Astrocyte (in vitro differentiated cells and primary cell): Measurements from ENCODE around the gene UCN2. TPM values are rescaled to one million over a fixed set of nuclear protein-coding genes. Genes with fewer than 3 reads are reported as not detected.

Experiments
- DNase-seq: peaks from one replicate; pipeline ENCODE4 v3.0.0-alpha.2; 2010; ENCODE audit warnings: low read depth
- FAIRE-seq: peaks from 2 replicates; lab custom pipeline; 2011; peaks lifted over from hg19 to GRCh38; lab: Jason Lieb, UNC
- H2AFZ ChIP-seq: 2 replicates; pipeline ENCODE4 v1.6.0; 2012; ENCODE audit warnings: low read depth, low read length, inconsistent platforms
- H3K27ac ChIP-seq: 2 replicates; pipeline ENCODE4 v1.5.1; 2011; ENCODE audit warnings: low read depth, low read length, inconsistent platforms
- H3K27me3 ChIP-seq: 2 replicates; pipeline ENCODE4 v1.6.0; 2011; ENCODE audit warnings: low read length, inconsistent platforms; ENCODE audit not compliant: insufficient read depth
- H3K36me3 ChIP-seq: 2 replicates; pipeline ENCODE4 v1.5.1; 2011; ENCODE audit warnings: low read length, inconsistent platforms; ENCODE audit not compliant: insufficient read depth
- H3K4me1 ChIP-seq: 2 replicates; pipeline ENCODE4 v1.5.1; 2011; ENCODE audit warnings: low read length, inconsistent platforms; ENCODE audit not compliant: insufficient read depth
- H3K4me2 ChIP-seq: 2 replicates; pipeline ENCODE4 v1.6.0; 2012; ENCODE audit warnings: low read length, inconsistent platforms
- H3K4me3 ChIP-seq: 2 replicates; pipeline ENCODE4 v1.5.1; 2011; ENCODE audit warnings: low read depth, mild to moderate bottlenecking, low read length, inconsistent platforms; ENCODE audit not compliant: insufficient read depth
- H3K79me2 ChIP-seq: 2 replicates; pipeline ENCODE4 v1.6.0; 2012; ENCODE audit warnings: mild to moderate bottlenecking, low read length, inconsistent platforms; ENCODE audit not compliant: insufficient read depth
- H3K9ac ChIP-seq: 2 replicates; pipeline ENCODE4 v1.6.0; 2012; ENCODE audit warnings: mild to moderate bottlenecking, low read length, inconsistent platforms
- H3K9me3 ChIP-seq: 2 replicates; pipeline ENCODE4 v1.5.1; 2012; ENCODE audit warnings: low read depth, mild to moderate bottlenecking, low read length, inconsistent platforms; ENCODE audit not compliant: insufficient read depth
- H4K20me1 ChIP-seq: 2 replicates; pipeline ENCODE4 v1.6.0; 2012; ENCODE audit warnings: low read length, inconsistent platforms; ENCODE audit not compliant: insufficient read depth
- H3K27ac Mint-ChIP-seq: one replicate; pipeline ENCODE4 v1.8.0; 2021; ENCODE audit warnings: mild to moderate bottlenecking, mixed read lengths; ENCODE audit not compliant: unreplicated experiment
- H3K27me3 Mint-ChIP-seq: one replicate; pipeline ENCODE4 v1.8.0; 2021; ENCODE audit warnings: low read depth, mixed read lengths; ENCODE audit not compliant: unreplicated experiment
- H3K36me3 Mint-ChIP-seq: one replicate; pipeline ENCODE4 v1.8.0; 2021; ENCODE audit warnings: low read depth, mixed read lengths; ENCODE audit not compliant: unreplicated experiment
- H3K4me1 Mint-ChIP-seq: one replicate; pipeline ENCODE4 v1.8.0; 2021; ENCODE audit warnings: low read depth, mixed read lengths; ENCODE audit not compliant: unreplicated experiment
- H3K4me3 Mint-ChIP-seq: one replicate; pipeline ENCODE4 v1.8.0; 2021; ENCODE audit warnings: mild to moderate bottlenecking, moderate library complexity, mixed read lengths; ENCODE audit not compliant: unreplicated experiment
- H3K9me3 Mint-ChIP-seq: one replicate; pipeline ENCODE4 v1.8.0; 2021; ENCODE audit warnings: mild to moderate bottlenecking, mixed read lengths; ENCODE audit not compliant: unreplicated experiment
- CTCF ChIP-seq: IDR thresholded peaks from 2 replicates; pipeline ENCODE4 v1.5.1; 2011; ENCODE audit warnings: low read depth, mild to moderate bottlenecking, inconsistent platforms, low read length, moderate library complexity; ENCODE audit not compliant: insufficient read depth
- EZH2 ChIP-seq: IDR thresholded peaks from 2 replicates; pipeline ENCODE4 v1.6.1; 2012; ENCODE audit warnings: mild to moderate bottlenecking, low read length, inconsistent platforms; ENCODE audit not compliant: insufficient read depth
- total RNA-seq: library from RNA; stranded (reverse); gene quantifications from 2 replicates; pipeline ENCODE4 v1.2.1, GENCODE V29; 2021

UCN2 gene
- total RNA-seq, 1 donor from 2014 or later, result 3.3 TPM

- DNase-seq (no peak), FAIRE-seq (no peak)
- no peaks in the 10 kb centered on the region for H3K9me3 ChIP-seq
- H3K4me3 ChIP-seq, result no peak overlapping the region
- Mint-ChIP-seq H3K9me3 (no peaks in the 10 kb centered on the region), H3K4me3 (no peak overlapping the region), H3K4me1 (no peaks in the 10 kb centered on the region), H3K36me3 (peaks cover 20% of the 10 kb centered on the region), H3K27ac (no peak overlapping the region), H3K27me3 (no peaks in the 10 kb centered on the region)
- H3K9ac ChIP-seq, result no peak overlapping the region
- no peak overlapping the region for H2AFZ ChIP-seq
- no peaks in the 10 kb centered on the region for H3K4me1 ChIP-seq
- TF ChIP-seq EZH2 (no peak), CTCF (no peak)
- H4K20me1 ChIP-seq, result peaks cover 9% of the 10 kb centered on the region
- no peaks in the 10 kb centered on the region for H3K27me3 ChIP-seq
- H3K4me2 ChIP-seq, result no peak overlapping the region
- H3K79me2 ChIP-seq, result no peaks in the 10 kb centered on the region
- peaks cover 30% of the 10 kb centered on the region for H3K36me3 ChIP-seq
- no peak overlapping the region for H3K27ac ChIP-seq
These were observed 8.9 kb upstream of the UCN2 start for GRCh38 chr3:48572517-48572916.

DNA sequence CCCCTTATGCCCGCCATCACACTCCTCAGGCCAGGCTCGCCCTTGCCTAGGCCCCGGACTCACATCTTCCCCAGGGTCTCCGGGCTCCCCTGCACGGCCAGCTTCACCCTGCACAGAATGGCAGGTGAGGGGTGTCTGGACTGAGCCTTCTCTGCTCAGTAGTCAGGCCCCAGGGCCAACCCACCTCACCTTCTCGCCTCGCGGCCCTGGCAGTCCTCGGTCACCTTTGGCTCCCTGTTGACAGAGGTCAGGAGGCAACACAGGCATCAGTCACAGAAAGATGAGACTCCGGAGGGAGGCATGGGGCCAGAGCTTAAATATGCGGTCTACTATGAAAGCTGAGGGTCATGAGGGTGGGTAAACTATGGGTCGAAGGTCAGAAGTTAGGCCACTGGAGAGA, 8.4 kb upstream of the UCN2 start:
- no peak overlapping the region for H3K4me3 Mint-ChIP-seq
- Histone ChIP-seq H3K9ac (no peak overlapping the region), H3K4me1 (no peaks in the 10 kb centered on the region), H2AFZ (no peak overlapping the region), H3K79me2 (no peaks in the 10 kb centered on the region), H3K4me3 (no peak overlapping the region), H3K27me3 (no peaks in the 10 kb centered on the region), H3K4me2 (no peak overlapping the region), H3K27ac (no peak overlapping the region), H3K9me3 (no peaks in the 10 kb centered on the region), H3K36me3 (peaks cover 25% of the 10 kb centered on the region), H4K20me1 (peaks cover 5% of the 10 kb centered on the region)
- H3K36me3 Mint-ChIP-seq, result peaks cover 21% of the 10 kb centered on the region
- TF ChIP-seq CTCF, result no peak
- no peak for TF ChIP-seq EZH2
- no peaks in the 10 kb centered on the region for H3K27me3 Mint-ChIP-seq
- DNase-seq (no peak), FAIRE-seq (no peak)
- no peaks in the 10 kb centered on the region for H3K4me1 Mint-ChIP-seq
- no peaks in the 10 kb centered on the region for H3K9me3 Mint-ChIP-seq
- no peak overlapping the region for H3K27ac Mint-ChIP-seq

DNA sequence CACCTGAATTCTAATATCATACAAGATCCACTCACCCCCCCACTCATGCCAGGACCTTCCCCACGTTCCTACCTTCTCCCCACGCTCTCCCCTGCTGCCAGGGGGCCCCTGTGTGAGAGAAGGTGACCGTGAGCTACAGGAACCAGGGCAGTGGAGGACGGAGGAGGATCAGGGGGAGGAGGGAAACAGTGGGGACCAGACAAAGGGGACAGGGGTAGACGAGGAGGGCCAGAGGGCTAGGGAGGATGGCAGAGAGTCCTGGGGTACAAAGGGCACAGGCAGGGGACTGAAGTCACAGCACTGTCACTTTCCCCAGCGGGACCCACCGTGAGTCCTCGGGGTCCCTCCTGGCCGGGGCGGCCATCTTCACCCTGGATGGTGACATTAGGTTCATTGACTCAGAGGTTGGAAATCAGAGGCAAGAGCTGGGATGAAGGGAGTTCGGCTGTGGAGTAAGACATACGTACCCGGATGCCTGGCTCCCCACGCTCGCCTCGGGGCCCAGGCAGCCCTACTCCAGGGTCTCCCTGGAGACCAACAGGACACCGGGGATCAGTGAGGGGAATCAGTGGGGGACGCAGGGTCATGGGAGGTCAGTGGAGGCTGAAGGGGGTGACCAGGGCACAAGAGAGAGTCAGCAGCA, 6.3 kb upstream of the UCN2 start:
- H3K4me2 ChIP-seq, result no peak overlapping the region
- peaks cover 5% of the 10 kb centered on the region for H4K20me1 ChIP-seq
- H3K36me3 Mint-ChIP-seq, result peaks cover 27% of the 10 kb centered on the region
- H3K4me1 ChIP-seq, result peaks cover 18% of the 10 kb centered on the region
- H3K9me3 ChIP-seq, result no peaks in the 10 kb centered on the region
- H3K27ac ChIP-seq, result no peak overlapping the region
- H2AFZ ChIP-seq, result no peak overlapping the region
- H3K4me3 Mint-ChIP-seq, result no peak overlapping the region
- no peak for DNase-seq
- H3K27me3 ChIP-seq, result no peaks in the 10 kb centered on the region
- peaks cover 2% of the 10 kb centered on the region for H3K4me1 Mint-ChIP-seq
- no peaks in the 10 kb centered on the region for H3K27me3 Mint-ChIP-seq
- no peak overlapping the region for H3K9ac ChIP-seq
- H3K9me3 Mint-ChIP-seq, result no peaks in the 10 kb centered on the region
- no peak overlapping the region for H3K27ac Mint-ChIP-seq
- H3K4me3 ChIP-seq, result no peak overlapping the region
- no peak for FAIRE-seq
- TF ChIP-seq EZH2, result no peak
- H3K79me2 ChIP-seq, result no peaks in the 10 kb centered on the region
- H3K36me3 ChIP-seq, result peaks cover 13% of the 10 kb centered on the region
